Measurements from ENCODE around the gene GORASP1.

Gene GORASP1

DNA sequence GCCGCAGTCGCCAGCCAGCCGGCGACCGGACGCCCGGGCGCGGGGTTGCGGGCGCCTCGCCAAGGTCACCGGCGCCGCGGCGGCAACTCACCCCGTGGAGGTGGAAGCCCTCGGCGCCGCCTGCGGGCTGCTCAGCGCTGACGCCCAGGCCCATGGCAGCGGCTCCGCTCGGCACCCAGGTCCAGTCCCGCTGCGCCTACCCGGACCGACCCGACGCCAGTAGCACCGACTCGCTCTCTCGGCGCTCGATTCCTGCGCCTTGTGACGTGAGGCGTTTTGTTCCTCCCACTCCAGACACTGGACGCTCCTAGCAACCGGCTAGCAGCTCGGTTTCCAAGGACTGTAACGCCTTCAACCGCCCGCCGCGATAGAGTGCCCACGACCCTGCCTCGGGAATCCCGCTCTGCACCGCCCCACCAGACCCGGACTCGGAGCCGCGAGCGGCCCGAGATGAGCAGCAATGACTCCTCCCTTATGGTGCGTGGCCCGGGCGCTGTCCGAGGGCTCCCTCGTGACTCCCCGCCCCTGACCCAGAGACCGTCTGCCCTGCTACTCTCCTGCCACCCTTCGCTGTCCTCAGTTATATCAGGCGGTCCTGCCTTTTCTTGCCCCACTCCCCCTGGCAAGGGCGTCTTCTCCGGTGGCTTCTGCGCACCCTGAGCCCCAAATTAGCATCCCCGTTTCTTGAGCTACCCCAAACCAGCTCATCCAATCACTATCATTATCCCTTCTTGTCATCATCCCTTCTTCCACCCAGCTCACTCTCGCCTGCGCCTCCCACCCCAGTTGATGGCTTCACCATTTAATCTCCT lies at the start of gene GORASP1, which contains the start of gene TTC21A:
GORASP1 (minus strand) TSS at position 240 of the 812 bp plus-strand sequence; CDS start at position 154, 86 bp downstream.
TTC21A (plus strand) TSS at position 293 of the 812 bp plus-strand sequence; CDS start at position 451, 158 bp downstream.
- peak; percentile 83 for DNase-seq
- Histone ChIP-seq H3K9me3 (ENCODE audit: severe bottlenecking) (no peaks in the 10 kb centered on the region), H3K36me3 (no peaks in the 10 kb centered on the region; the same call in 1 of the 2 replicates), H3K4me3 (ENCODE audit: low read depth, low read length) (peak within 1 kb of the TSS; percentile 92), H3K27ac (peak within 1 kb of the TSS; percentile 69), H3K27me3 (ENCODE audit: insufficient read depth, low read depth, severe bottlenecking) (no peaks in the 10 kb centered on the region)
- TF ChIP-seq, protein P1, sequence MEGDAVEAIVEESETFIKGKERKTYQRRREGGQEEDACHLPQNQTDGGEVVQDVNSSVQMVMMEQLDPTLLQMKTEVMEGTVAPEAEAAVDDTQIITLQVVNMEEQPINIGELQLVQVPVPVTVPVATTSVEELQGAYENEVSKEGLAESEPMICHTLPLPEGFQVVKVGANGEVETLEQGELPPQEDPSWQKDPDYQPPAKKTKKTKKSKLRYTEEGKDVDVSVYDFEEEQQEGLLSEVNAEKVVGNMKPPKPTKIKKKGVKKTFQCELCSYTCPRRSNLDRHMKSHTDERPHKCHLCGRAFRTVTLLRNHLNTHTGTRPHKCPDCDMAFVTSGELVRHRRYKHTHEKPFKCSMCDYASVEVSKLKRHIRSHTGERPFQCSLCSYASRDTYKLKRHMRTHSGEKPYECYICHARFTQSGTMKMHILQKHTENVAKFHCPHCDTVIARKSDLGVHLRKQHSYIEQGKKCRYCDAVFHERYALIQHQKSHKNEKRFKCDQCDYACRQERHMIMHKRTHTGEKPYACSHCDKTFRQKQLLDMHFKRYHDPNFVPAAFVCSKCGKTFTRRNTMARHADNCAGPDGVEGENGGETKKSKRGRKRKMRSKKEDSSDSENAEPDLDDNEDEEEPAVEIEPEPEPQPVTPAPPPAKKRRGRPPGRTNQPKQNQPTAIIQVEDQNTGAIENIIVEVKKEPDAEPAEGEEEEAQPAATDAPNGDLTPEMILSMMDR (IDR thresholded peaks at IDR 0.05; ENCODE audit: low read depth, low read length): no peak

DNA sequence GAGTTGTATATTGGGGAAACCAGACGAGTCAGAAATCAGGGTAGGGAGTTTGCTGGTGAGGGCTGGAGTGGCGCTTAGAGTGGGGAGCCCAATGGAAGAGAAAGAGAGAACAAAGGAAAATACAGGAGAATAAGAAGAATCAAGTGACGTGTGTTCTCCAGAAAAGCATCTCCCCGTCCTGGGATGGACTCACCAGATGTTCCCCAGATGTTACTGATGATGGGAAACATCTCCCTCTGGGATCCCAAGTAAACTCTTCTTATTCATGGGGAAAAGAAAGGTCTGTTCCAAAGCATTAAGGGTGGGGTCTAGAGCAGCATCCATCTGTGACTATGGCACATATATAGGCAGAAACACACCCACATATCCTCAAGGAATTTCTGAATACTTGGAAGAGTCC lies 49.0 kb upstream of the GORASP1 start:
- Histone ChIP-seq H3K9me3 (ENCODE audit: severe bottlenecking) (no peaks in the 10 kb centered on the region), H3K27ac (no peak overlapping the region), H3K27me3 (ENCODE audit: insufficient read depth, low read depth, severe bottlenecking) (no peaks in the 10 kb centered on the region), H3K36me3 (no peaks in the 10 kb centered on the region), H3K4me3 (ENCODE audit: low read depth, low read length) (no peak overlapping the region)
- TF ChIP-seq, protein P1 (IDR thresholded peaks at IDR 0.05; ENCODE audit: low read depth, low read length): no peak
- no peak for DNase-seq

DNA sequence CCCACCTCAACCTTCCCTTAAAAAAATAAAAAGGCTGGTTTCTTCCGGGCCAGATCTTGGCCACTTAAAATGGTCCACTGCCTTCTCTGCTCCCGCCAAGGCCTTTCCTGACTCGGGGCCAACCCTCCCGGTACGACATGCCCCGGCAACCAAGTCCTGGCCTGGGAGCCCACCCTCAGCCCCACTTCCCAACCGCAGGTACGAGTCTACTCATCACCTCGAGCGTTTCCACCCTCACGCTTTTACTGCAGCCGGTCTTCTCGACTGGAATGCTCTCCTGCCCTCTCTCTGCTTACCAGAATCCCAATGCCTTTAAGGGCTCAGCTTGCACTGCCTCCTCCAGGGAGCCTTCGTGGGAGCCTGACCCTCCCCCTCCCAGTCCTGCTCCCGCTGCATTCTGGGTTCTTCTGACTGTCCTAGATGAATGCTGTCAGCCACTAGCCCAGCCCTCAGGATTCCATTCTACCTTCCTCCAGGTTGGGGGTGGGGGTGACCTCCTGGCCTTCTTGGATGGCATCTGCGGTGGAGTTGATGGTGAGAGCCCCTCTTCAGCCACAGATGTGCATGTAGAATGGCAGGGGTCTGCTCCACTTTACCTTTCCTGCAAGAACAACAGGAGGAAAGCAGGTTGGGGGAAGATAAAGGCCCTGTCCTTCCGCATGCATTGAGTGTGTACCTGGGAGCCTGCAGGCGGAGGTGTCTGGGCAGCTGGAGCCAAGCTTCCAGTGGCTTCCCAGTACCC lies 47.0 kb upstream of the GORASP1 start:
- Histone ChIP-seq H3K36me3 (no peaks in the 10 kb centered on the region; the same call in none of the 2 replicates), H3K9me3 (ENCODE audit: severe bottlenecking) (no peaks in the 10 kb centered on the region), H3K27ac (no peak overlapping the region), H3K4me3 (ENCODE audit: low read depth, low read length) (no peak overlapping the region), H3K27me3 (ENCODE audit: insufficient read depth, low read depth, severe bottlenecking) (no peaks in the 10 kb centered on the region)
- TF ChIP-seq, protein P1 (IDR thresholded peaks at IDR 0.05; ENCODE audit: low read depth, low read length): no peak
- peak; percentile 50 for DNase-seq

DNA sequence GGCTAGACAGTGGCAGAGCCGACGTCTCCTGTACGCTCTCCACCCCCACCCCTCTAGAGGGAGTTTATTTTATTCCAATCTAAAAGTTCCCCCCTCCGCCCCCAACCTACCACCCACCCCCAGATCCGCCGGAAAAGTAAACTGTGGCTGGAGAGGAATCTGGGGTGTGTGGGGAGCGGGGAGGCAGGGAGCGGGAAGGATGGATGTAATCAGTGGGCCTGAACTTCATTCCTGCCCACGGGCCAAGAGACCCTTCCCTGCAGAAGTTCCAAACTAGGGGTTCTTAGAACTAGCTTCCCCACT lies 46.5 kb upstream of the GORASP1 start:
- Histone ChIP-seq H3K27ac (peak overlapping the region; percentile 45), H3K36me3 (no peaks in the 10 kb centered on the region; the same call in none of the 2 replicates), H3K4me3 (ENCODE audit: low read depth, low read length) (no peak overlapping the region), H3K27me3 (ENCODE audit: insufficient read depth, low read depth, severe bottlenecking) (no peaks in the 10 kb centered on the region), H3K9me3 (ENCODE audit: severe bottlenecking) (no peaks in the 10 kb centered on the region)
- TF ChIP-seq, protein P1 (IDR thresholded peaks at IDR 0.05; ENCODE audit: low read depth, low read length): no peak
- DNase-seq: no peak

DNA sequence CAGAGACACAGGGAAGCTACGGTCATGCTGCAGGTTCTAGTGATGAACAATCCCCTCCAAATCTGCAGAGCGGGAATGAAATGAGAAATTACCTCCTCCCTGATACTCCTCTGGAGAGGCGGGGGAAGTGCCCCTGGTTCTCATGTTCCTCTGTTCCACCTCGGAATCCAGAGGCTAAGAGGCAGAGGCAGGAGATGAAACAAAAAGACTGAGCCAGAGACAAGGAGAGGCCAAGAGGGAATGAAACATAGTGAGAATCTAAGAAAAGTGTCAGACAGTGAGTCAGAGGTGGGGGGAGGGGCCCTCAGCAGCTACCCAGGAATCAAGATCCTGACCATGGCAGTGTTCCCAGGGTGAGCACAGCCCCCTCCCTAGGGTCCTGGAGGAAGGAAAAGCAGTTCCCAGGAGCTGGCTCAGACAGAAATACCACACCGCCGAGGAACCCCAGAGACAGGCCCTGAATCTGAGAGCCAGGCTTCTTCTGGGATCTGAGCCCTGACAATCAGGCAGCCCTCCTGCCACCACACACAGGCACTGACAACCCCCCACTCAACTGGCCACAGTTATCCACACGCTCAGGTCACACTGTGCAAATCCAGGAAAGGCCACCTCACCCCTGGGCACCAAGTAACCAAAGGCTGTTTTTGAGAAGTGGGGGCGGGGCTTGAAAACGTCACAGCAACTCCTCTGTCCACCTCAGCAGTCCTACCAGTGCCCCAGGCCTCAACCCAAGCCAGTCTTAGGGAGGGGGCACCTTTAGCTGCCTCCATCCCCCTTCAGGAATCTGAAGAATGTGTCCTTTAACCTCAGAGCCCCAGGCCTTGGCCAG lies 43.6 kb upstream of the GORASP1 start:
- H3K4me3 ChIP-seq (ENCODE audit: low read depth, low read length): peak overlapping the region; percentile 15
- peak; percentile 51 for DNase-seq
- no peaks in the 10 kb centered on the region for H3K9me3 ChIP-seq (ENCODE audit: severe bottlenecking)
- H3K36me3 ChIP-seq: peaks cover 9% of the 10 kb centered on the region
- H3K27ac ChIP-seq: peak overlapping the region; percentile 87
- TF ChIP-seq, protein P1 (IDR thresholded peaks at IDR 0.05; ENCODE audit: low read depth, low read length): no peak
- no peaks in the 10 kb centered on the region for H3K27me3 ChIP-seq (ENCODE audit: insufficient read depth, low read depth, severe bottlenecking)
